Immature natural killer cell (primary cell): ENCODE measurements around the gene CRABP2. TPM values are rescaled to one million over a fixed set of nuclear protein-coding genes. Genes with fewer than 3 reads are reported as not detected.

Experiments used
- DNase-seq, 3 donors: peaks; one replicate each; pipeline ENCODE4 v3.0.0; 2022; ENCODE audit warnings: mixed read lengths in 1 of 3
- H3K27ac Mint-ChIP-seq, 6 donors: one replicate each; pipeline ENCODE4 v1.8.0; 2020; ENCODE audit warnings: mixed read lengths in 6 of 6, mild to moderate bottlenecking in 5 of 6, inconsistent platforms in 4 of 6, moderate library complexity in 3 of 6
- H3K27me3 Mint-ChIP-seq, 3 donors: one replicate each; pipeline ENCODE4 v1.8.0; 2020 to 2021; ENCODE audit warnings: low read depth in 3 of 3, mild to moderate bottlenecking in 3 of 3, mixed read lengths in 3 of 3, moderate library complexity in 3 of 3, inconsistent platforms in 1 of 3
- H3K36me3 Mint-ChIP-seq, 3 donors: one replicate each; pipeline ENCODE4 v1.8.0; 2020; ENCODE audit warnings: mixed read lengths in 3 of 3, inconsistent platforms in 2 of 3, mild to moderate bottlenecking in 2 of 3
- H3K4me1 Mint-ChIP-seq, 2 donors: one replicate each; pipeline ENCODE4 v1.8.0; 2020; ENCODE audit warnings: inconsistent platforms in 2 of 2, mild to moderate bottlenecking in 2 of 2, mixed read lengths in 2 of 2, moderate library complexity in 1 of 2
- H3K4me3 Mint-ChIP-seq, 5 donors: one replicate each; pipeline ENCODE4 v1.8.0; 2020; ENCODE audit warnings: mild to moderate bottlenecking in 5 of 5, mixed read lengths in 5 of 5, inconsistent platforms in 3 of 5, moderate library complexity in 3 of 5
- H3K9me3 Mint-ChIP-seq, 6 donors: one replicate each; pipeline ENCODE4 v1.8.0; 2020; ENCODE audit warnings: mild to moderate bottlenecking in 6 of 6, mixed read lengths in 6 of 6, inconsistent platforms in 4 of 6, moderate library complexity in 3 of 6
- polyA plus RNA-seq, 3 donors: library from polyadenylated mRNA; unstranded; fragments of 300-500 nt; fragmentation: Illumina TruSeq; gene quantifications; one replicate each; pipeline ENCODE4 v1.2.3, GENCODE V29; 2021

Gene CRABP2
- polyA plus RNA-seq, 3 donors from 2014 or later, result not detected

GRCh38 chr1:156738916-156739315 is 33.5 kb upstream of the CRABP2 start:
- Mint-ChIP-seq H3K9me3 (peaks cover 0 to 2% (median 0%) of the 10 kb centered on the region in 6 donors), H3K27me3 (peaks cover 0 to 8% (median 0%) of the 10 kb centered on the region in 3 donors), H3K4me1 (peaks cover 21 to 22% of the 10 kb centered on the region in 2 donors), H3K27ac (peak overlapping the region in 5 of 6 donors; percentile 6 to 78 (median 71)), H3K36me3 (peaks cover 3 to 9% (median 3%) of the 10 kb centered on the region in 3 donors), H3K4me3 (peak overlapping the region in 4 of 5 donors; percentile 4 to 42 (median 39))
- no peak for DNase-seq

GRCh38 chr1:156738407-156738806 is 33.0 kb upstream of the CRABP2 start:
- no peak for DNase-seq
- peaks cover 3 to 9% (median 3%) of the 10 kb centered on the region in 3 donors for H3K36me3 Mint-ChIP-seq
- H3K9me3 Mint-ChIP-seq, result peaks cover 0 to 2% (median 0%) of the 10 kb centered on the region in 6 donors
- H3K4me3 Mint-ChIP-seq, result peak overlapping the region in 1 of 5 donors; percentile 6
- peaks cover 0 to 8% (median 0%) of the 10 kb centered on the region in 3 donors for H3K27me3 Mint-ChIP-seq
- H3K27ac Mint-ChIP-seq, result peak overlapping the region in 2 of 6 donors; percentile 6 to 63
- peaks cover 21 to 22% of the 10 kb centered on the region in 2 donors for H3K4me1 Mint-ChIP-seq

- Mint-ChIP-seq H3K27ac (peak overlapping the region in 1 of 6 donors; percentile 45), H3K4me1 (peaks cover 10 to 12% of the 10 kb centered on the region in 2 donors), H3K36me3 (peaks cover 0 to 11% (median 4%) of the 10 kb centered on the region in 3 donors), H3K9me3 (peaks cover 0 to 2% (median 0%) of the 10 kb centered on the region in 6 donors), H3K27me3 (peaks cover under 1 to 10% (median 6%) of the 10 kb centered on the region in 3 donors), H3K4me3 (no peak overlapping the region)
- DNase-seq, result no peak
Observed at GRCh38 chr1:156733989-156734584, 28.7 kb upstream of the CRABP2 start.

- H3K27me3 Mint-ChIP-seq, result peaks cover 10 to 25% (median 16%) of the 10 kb centered on the region in 3 donors
- H3K27ac Mint-ChIP-seq, result peak within 1 kb of the TSS in 2 of 6 donors; percentile 96 to 100
- no peaks in the 10 kb centered on the region for H3K9me3 Mint-ChIP-seq
- H3K4me1 Mint-ChIP-seq, result peaks cover 12 to 28% of the 10 kb centered on the region in 2 donors
- DNase-seq, result peak; percentile 95 to 97 (median 97)
- peaks cover 4 to 12% (median 7%) of the 10 kb centered on the region in 3 donors for H3K36me3 Mint-ChIP-seq
- H3K4me3 Mint-ChIP-seq, result no peak within 1 kb of the TSS
Observed at GRCh38 chr1:156728599-156729462, 23.4 kb upstream of the CRABP2 start, which contains the start of gene ISG20L2. ISG20L2 (minus strand) TSS chr1:156728766; CDS start chr1:156727652, 1,114 bp downstream.

GRCh38 chr1:156727926-156728598 is 22.7 kb upstream of the CRABP2 start, which contains the start of gene METTL25B:
METTL25B (plus strand) TSS chr1:156728469; CDS start chr1:156729105, 636 bp downstream.
- peaks cover 4 to 17% (median 14%) of the 10 kb centered on the region in 3 donors for H3K36me3 Mint-ChIP-seq
- peaks cover 10 to 27% (median 16%) of the 10 kb centered on the region in 3 donors for H3K27me3 Mint-ChIP-seq
- H3K9me3 Mint-ChIP-seq, result no peaks in the 10 kb centered on the region
- DNase-seq, result no peak
- no peak within 1 kb of the TSS for H3K4me3 Mint-ChIP-seq
- peak within 1 kb of the TSS in 2 of 6 donors; percentile 96 to 100 for H3K27ac Mint-ChIP-seq
- H3K4me1 Mint-ChIP-seq, result peaks cover 12 to 35% of the 10 kb centered on the region in 2 donors

- Mint-ChIP-seq H3K9me3 (no peaks in the 10 kb centered on the region), H3K36me3 (peaks cover 0 to 14% (median 14%) of the 10 kb centered on the region in 3 donors), H3K27me3 (peaks cover 12 to 24% (median 16%) of the 10 kb centered on the region in 3 donors), H3K4me3 (no peak overlapping the region), H3K27ac (peak overlapping the region in 2 of 6 donors; percentile 96 to 100), H3K4me1 (peaks cover 12 to 35% of the 10 kb centered on the region in 2 donors)
- DNase-seq, result no peak
Observed at GRCh38 chr1:156727492-156727891, 22.1 kb upstream of the CRABP2 start.

- peaks cover 0 to 14% (median 14%) of the 10 kb centered on the region in 3 donors for H3K36me3 Mint-ChIP-seq
- no peak overlapping the region for H3K27ac Mint-ChIP-seq
- peaks cover 12 to 24% (median 16%) of the 10 kb centered on the region in 3 donors for H3K27me3 Mint-ChIP-seq
- H3K4me3 Mint-ChIP-seq, result no peak overlapping the region
- DNase-seq, result peak in 2 of 3 donors; percentile 28 to 42
- H3K4me1 Mint-ChIP-seq, result peaks cover 12 to 35% of the 10 kb centered on the region in 2 donors
- no peaks in the 10 kb centered on the region for H3K9me3 Mint-ChIP-seq
Observed at GRCh38 chr1:156726549-156727226, 21.3 kb upstream of the CRABP2 start.

GRCh38 chr1:156725683-156726280 is 20.4 kb upstream of the CRABP2 start:
- Mint-ChIP-seq H3K27me3 (peaks cover 12 to 24% (median 16%) of the 10 kb centered on the region in 3 donors), H3K27ac (no peak overlapping the region), H3K36me3 (peaks cover 3 to 17% (median 14%) of the 10 kb centered on the region in 3 donors), H3K4me3 (no peak overlapping the region), H3K9me3 (no peaks in the 10 kb centered on the region), H3K4me1 (peaks cover 12 to 35% of the 10 kb centered on the region in 2 donors)
- peak; percentile 76 to 79 (median 77) for DNase-seq

GRCh38 chr1:156721535-156721934 is 16.2 kb upstream of the CRABP2 start:
- no peak for DNase-seq
- H3K27me3 Mint-ChIP-seq, result peaks cover 0 to 3% (median 2%) of the 10 kb centered on the region in 3 donors
- peaks cover 3 to 16% of the 10 kb centered on the region in 2 donors for H3K4me1 Mint-ChIP-seq
- H3K27ac Mint-ChIP-seq, result no peak overlapping the region
- H3K9me3 Mint-ChIP-seq, result no peaks in the 10 kb centered on the region
- H3K36me3 Mint-ChIP-seq, result peaks cover 7 to 22% (median 18%) of the 10 kb centered on the region in 3 donors
- no peak overlapping the region for H3K4me3 Mint-ChIP-seq

GRCh38 chr1:156721131-156721530 is 15.7 kb upstream of the CRABP2 start:
- Mint-ChIP-seq H3K36me3 (peaks cover 7 to 22% (median 18%) of the 10 kb centered on the region in 3 donors), H3K4me1 (peaks cover 3 to 16% of the 10 kb centered on the region in 2 donors), H3K27me3 (peaks cover 0 to 3% (median 2%) of the 10 kb centered on the region in 3 donors), H3K4me3 (no peak overlapping the region), H3K27ac (no peak overlapping the region), H3K9me3 (peaks cover 0 to 3% (median 0%) of the 10 kb centered on the region in 6 donors)
- no peak for DNase-seq

- Mint-ChIP-seq H3K9me3 (peaks cover 0 to 3% (median 0%) of the 10 kb centered on the region in 6 donors), H3K27ac (peak overlapping the region in 3 of 6 donors; percentile 7 to 12 (median 9)), H3K27me3 (peaks cover 0 to 1% (median 0%) of the 10 kb centered on the region in 3 donors), H3K36me3 (peaks cover 4 to 20% (median 16%) of the 10 kb centered on the region in 3 donors), H3K4me1 (peaks cover 0 to 3% of the 10 kb centered on the region in 2 donors), H3K4me3 (no peak overlapping the region)
- no peak for DNase-seq
Observed at GRCh38 chr1:156717351-156717750, 12.0 kb upstream of the CRABP2 start.

- peaks cover 0 to 3% of the 10 kb centered on the region in 2 donors for H3K4me1 Mint-ChIP-seq
- peaks cover 0 to 5% (median 1%) of the 10 kb centered on the region in 3 donors for H3K27me3 Mint-ChIP-seq
- no peak overlapping the region for H3K4me3 Mint-ChIP-seq
- DNase-seq, result no peak
- H3K27ac Mint-ChIP-seq, result no peak overlapping the region
- peaks cover 0 to 3% (median 0%) of the 10 kb centered on the region in 6 donors for H3K9me3 Mint-ChIP-seq
- peaks cover 4 to 17% (median 13%) of the 10 kb centered on the region in 3 donors for H3K36me3 Mint-ChIP-seq
Observed at GRCh38 chr1:156714830-156715229, 9.4 kb upstream of the CRABP2 start.
